ENCODE results near the gene CD3D.

DNA sequence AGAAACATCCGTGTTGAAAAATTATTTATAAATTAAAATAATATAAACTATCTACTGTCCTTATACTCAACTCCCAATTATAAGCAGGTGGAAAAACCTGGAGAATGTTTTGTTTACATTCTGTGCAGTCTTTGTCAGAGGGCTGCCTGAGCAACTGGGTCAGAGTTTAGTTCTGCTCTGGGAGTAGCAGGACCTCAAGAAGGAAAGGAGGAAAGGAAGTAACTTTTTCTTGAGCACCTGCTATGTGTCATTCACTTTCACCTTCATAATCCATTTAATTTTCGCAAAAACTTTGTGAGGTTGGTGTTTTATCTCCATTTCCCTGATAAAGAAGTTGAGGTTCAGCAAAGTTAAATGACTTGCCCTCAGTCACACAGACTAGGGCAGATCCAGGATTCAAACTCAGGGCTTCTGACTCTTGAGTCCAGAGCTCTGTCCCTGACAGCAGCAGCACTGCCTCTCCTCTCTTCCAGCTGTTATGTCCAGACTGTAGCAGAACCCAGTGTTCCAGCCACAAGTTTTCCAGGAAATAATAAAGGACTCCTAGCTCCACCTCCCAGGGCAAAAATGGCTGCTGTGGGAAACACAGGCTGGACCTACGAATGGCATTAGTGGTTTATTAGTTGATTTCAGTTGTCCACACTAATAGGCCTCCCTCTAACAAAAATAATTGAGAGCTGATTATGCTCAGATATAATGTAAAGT is 31.6 kb downstream of the CD3D start:
- no peak for TF ChIP-seq EP300 (IDR thresholded peaks at IDR 0.05)
- TF ChIP-seq, protein P1, sequence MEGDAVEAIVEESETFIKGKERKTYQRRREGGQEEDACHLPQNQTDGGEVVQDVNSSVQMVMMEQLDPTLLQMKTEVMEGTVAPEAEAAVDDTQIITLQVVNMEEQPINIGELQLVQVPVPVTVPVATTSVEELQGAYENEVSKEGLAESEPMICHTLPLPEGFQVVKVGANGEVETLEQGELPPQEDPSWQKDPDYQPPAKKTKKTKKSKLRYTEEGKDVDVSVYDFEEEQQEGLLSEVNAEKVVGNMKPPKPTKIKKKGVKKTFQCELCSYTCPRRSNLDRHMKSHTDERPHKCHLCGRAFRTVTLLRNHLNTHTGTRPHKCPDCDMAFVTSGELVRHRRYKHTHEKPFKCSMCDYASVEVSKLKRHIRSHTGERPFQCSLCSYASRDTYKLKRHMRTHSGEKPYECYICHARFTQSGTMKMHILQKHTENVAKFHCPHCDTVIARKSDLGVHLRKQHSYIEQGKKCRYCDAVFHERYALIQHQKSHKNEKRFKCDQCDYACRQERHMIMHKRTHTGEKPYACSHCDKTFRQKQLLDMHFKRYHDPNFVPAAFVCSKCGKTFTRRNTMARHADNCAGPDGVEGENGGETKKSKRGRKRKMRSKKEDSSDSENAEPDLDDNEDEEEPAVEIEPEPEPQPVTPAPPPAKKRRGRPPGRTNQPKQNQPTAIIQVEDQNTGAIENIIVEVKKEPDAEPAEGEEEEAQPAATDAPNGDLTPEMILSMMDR (IDR thresholded peaks at IDR 0.05) = no peak
- TF ChIP-seq POLR2AphosphoS5 (IDR thresholded peaks at IDR 0.05) = no peak
- no peak for TF ChIP-seq POLR2A (IDR thresholded peaks at IDR 0.05)
